ENCODE results near the gene PLXDC2.

Gene PLXDC2

GRCh38 chr10:19815731-19816410, 361 bp upstream of the PLXDC2 start:
- no peak for DNase-seq (ENCODE audit: low read depth in 2 of 2)

- DNase-seq (ENCODE audit: low read depth in 2 of 2) = no peak
Observed at GRCh38 chr10:19817231-19817933, 1.1 kb downstream of the PLXDC2 start.

GRCh38 chr10:19818876-19819275, 2.6 kb downstream of the PLXDC2 start:
- DNase-seq (ENCODE audit: low read depth in 2 of 2) = no peak

GRCh38 chr10:19819419-19820033, 3.3 kb downstream of the PLXDC2 start:
- no peak for DNase-seq (ENCODE audit: low read depth in 2 of 2)

GRCh38 chr10:19824381-19825342, 8.4 kb downstream of the PLXDC2 start:
- DNase-seq (ENCODE audit: low read depth in 2 of 2) = no peak

- no peak for DNase-seq (ENCODE audit: low read depth in 2 of 2)
Observed at GRCh38 chr10:19825700-19826099, 9.5 kb downstream of the PLXDC2 start.

- DNase-seq (ENCODE audit: low read depth in 2 of 2) = no peak
Observed at GRCh38 chr10:19826712-19827111, 10.5 kb downstream of the PLXDC2 start.

- DNase-seq (ENCODE audit: low read depth in 2 of 2) = no peak
Observed at GRCh38 chr10:19828278-19829049, 12.2 kb downstream of the PLXDC2 start.

GRCh38 chr10:19832699-19833098, 16.5 kb downstream of the PLXDC2 start:
- DNase-seq (ENCODE audit: low read depth in 2 of 2) = no peak

- no peak for DNase-seq (ENCODE audit: low read depth in 2 of 2)
Observed at GRCh38 chr10:19833170-19833824, 17.1 kb downstream of the PLXDC2 start.

- DNase-seq (ENCODE audit: low read depth in 2 of 2) = no peak
Observed at GRCh38 chr10:19835952-19836351, 19.7 kb downstream of the PLXDC2 start.

GRCh38 chr10:19839090-19839489, 22.9 kb downstream of the PLXDC2 start:
- no peak for DNase-seq (ENCODE audit: low read depth in 2 of 2)

- no peak for DNase-seq (ENCODE audit: low read depth in 2 of 2)
Observed at GRCh38 chr10:19839552-19839951, 23.3 kb downstream of the PLXDC2 start.

GRCh38 chr10:19840776-19841175, 24.5 kb downstream of the PLXDC2 start:
- DNase-seq (ENCODE audit: low read depth in 2 of 2) = no peak

GRCh38 chr10:19843487-19843886, 27.3 kb downstream of the PLXDC2 start:
- no peak for DNase-seq (ENCODE audit: low read depth in 2 of 2)

- DNase-seq (ENCODE audit: low read depth in 2 of 2) = no peak
Observed at GRCh38 chr10:19845503-19846368, 29.5 kb downstream of the PLXDC2 start.

- DNase-seq (ENCODE audit: low read depth in 2 of 2) = no peak
Observed at GRCh38 chr10:19847321-19847720, 31.1 kb downstream of the PLXDC2 start.

GRCh38 chr10:19848226-19848985, 32.2 kb downstream of the PLXDC2 start:
- DNase-seq (ENCODE audit: low read depth in 2 of 2) = no peak

GRCh38 chr10:19853831-19854230, 37.6 kb downstream of the PLXDC2 start:
- no peak for DNase-seq (ENCODE audit: low read depth in 2 of 2)
